Measurements from ENCODE around the gene TMEM186.
"Not testable (repeated sequence)": the region's sequence is repeated elsewhere in the genome, so short reads cannot be mapped to it uniquely, and the experiment has no call there.

TMEM186 gene

DNA sequence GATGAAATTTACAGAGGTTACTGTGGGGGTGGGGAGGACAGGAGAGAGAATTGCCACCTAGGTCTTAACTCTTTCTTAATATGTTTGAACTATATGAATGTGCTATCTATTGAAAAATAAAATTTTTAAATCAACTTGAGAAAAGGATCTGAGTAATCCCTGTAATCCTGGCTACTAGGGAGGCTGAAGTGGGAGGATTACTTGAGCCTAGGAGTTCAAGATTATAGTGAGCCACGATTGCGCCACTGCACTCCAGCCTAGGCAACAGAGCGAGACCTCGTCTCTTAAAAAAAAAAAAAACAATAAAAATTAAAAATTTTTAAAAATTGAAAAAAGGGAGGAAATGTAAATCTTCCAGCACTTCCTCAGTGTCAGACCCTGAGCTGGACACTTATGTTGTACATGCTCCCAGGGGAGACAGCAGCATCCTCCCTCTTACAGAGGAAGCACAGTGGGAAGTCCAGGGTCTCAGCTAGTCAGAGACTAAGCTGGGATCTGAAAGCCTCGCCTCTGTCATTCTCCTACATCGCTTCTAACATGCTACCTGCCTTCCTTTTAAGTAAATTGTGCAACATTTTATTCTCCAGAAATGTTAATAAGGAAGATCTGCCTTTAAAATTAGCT lies 22.1 kb upstream of the TMEM186 start:
- no peaks in the 10 kb centered on the region for H3K9me3 Mint-ChIP-seq (ENCODE audit: low read depth)
- no peak overlapping the region for H3K4me3 Mint-ChIP-seq
- peaks cover 24% of the 10 kb centered on the region for H3K36me3 Mint-ChIP-seq
- peaks cover 22% of the 10 kb centered on the region for H3K4me1 Mint-ChIP-seq (ENCODE audit: low read depth)
- H3K27me3 Mint-ChIP-seq, result no peaks in the 10 kb centered on the region
- no peak overlapping the region for H3K27ac Mint-ChIP-seq

DNA sequence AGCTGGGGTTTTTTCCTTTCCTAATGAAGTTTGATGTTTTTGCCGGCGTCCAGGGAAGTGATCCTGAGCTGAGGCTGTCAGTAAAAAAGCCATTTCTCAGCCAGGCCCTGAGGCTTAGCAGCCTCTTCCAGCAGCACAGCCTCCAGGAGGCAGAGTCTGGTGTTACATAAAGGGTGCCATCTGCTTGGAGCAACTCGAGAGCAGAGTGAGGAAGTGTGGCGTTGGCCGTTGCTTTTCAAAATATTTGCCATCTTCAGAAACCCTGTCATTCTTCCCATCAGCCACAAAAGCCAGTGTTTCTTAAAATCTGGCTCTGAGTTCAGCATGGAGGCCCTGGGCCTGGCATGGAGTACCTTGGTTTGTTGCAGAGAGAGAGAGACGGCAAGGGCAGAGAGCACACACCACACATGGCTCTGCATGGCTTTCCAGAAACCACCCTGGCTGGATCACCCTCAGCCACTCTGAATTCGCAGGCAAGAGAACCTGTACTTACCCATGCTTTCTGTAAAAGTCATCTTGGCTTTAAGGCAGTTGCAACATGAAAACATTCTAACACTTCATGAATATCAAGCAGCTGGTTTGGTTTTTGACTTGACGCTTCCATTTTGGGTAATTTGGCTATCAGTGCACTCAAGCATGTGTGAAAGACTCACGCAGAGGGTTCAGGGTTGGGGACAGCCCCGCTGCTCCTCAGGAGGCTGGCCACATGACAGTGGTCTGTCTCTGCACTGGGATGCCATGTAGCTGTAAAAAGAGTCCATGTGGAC lies 21.2 kb upstream of the TMEM186 start:
- Mint-ChIP-seq H3K27ac (no peak overlapping the region), H3K36me3 (peaks cover 22% of the 10 kb centered on the region)

DNA sequence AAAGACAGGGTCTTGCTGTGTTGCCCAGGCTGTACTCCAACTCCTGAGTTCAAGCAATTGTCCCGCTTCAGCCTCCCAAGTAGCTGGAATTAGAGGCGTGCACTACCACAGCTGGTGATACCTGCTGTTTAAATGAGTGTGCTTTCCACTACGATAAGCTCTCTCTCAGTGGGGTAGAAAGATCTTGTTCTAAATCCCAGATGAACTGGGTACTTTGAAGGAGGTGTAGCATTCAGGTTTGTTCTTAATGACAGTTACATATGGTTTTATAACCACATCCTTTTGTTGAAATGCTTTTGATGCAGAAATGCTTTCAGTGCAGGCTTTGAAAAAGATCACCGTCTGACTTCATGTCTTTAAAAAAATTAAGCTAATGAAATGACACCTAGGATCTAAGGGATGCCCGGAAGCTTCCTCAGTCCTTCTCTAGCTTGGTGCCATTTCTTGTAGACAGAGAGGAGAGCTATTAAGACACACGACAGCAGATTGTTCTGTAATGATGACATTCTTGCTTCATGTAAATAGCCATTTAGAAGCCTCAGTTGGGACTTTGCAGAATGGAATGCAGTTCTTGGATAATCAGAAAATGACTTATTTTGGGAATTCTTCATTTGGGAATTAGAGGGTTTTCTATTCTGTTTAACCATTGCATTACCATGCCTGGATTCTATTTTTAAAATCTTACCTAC lies 19.7 kb upstream of the TMEM186 start:
- no peaks in the 10 kb centered on the region for H3K9me3 Mint-ChIP-seq (ENCODE audit: low read depth)
- H3K27ac Mint-ChIP-seq, result peak overlapping the region; percentile 66
- no peaks in the 10 kb centered on the region for H3K27me3 Mint-ChIP-seq
- H3K36me3 Mint-ChIP-seq, result peaks cover 22% of the 10 kb centered on the region
- no peak overlapping the region for H3K4me3 Mint-ChIP-seq
- peaks cover 22% of the 10 kb centered on the region for H3K4me1 Mint-ChIP-seq (ENCODE audit: low read depth)

More for the DNA sequence above, 21.2 kb upstream of the TMEM186 start:
- H3K4me3 Mint-ChIP-seq, result no peak overlapping the region
- no peaks in the 10 kb centered on the region for H3K9me3 Mint-ChIP-seq (ENCODE audit: low read depth)
- peaks cover 22% of the 10 kb centered on the region for H3K4me1 Mint-ChIP-seq (ENCODE audit: low read depth)
- H3K27me3 Mint-ChIP-seq, result no peaks in the 10 kb centered on the region

GRCh38 chr16:8814095-8814806 lies 16.8 kb upstream of the TMEM186 start:
- no peaks in the 10 kb centered on the region for H3K27me3 Mint-ChIP-seq
- peaks cover 22% of the 10 kb centered on the region for H3K4me1 Mint-ChIP-seq (ENCODE audit: low read depth)
- peaks cover 22% of the 10 kb centered on the region for H3K36me3 Mint-ChIP-seq
- no peaks in the 10 kb centered on the region for H3K9me3 Mint-ChIP-seq (ENCODE audit: low read depth)
- no peak overlapping the region for H3K27ac Mint-ChIP-seq
- H3K4me3 Mint-ChIP-seq, result no peak overlapping the region

DNA sequence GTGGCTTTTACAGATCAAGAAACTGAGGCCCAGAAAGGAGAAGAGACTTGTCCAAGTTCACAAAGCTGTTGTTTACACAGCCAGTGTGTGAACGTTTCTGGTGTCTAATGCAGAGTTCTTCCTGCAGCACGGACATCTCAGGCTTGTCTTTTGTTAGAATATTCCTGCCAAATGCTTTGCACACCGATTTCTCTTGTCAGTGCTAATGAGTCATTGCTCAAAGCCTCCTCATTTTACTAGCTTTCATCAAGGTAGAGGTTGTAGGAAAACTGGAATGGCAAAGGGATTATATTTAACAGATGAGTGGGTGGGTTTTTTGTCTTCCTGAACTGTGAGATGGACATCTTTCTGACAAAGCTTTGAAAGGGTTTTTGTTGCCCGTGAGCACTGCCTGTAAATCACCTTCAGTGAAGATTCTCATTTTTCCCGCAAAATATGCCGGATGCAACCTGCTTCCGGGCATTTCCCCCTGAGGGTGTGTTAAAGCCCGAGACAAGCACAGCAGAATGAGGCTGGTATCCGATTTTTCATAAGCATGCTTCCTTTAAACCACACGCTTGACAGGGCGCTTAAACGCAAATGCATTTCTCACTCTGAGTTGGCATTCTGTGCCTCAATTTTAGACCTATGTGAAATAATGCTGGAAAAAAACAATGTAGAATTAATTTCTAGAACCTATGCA lies 14.9 kb upstream of the TMEM186 start:
- H3K9me3 Mint-ChIP-seq (ENCODE audit: low read depth), result no peaks in the 10 kb centered on the region
- H3K27ac Mint-ChIP-seq, result no peak overlapping the region
- peaks cover 21% of the 10 kb centered on the region for H3K36me3 Mint-ChIP-seq
- peaks cover 17% of the 10 kb centered on the region for H3K4me1 Mint-ChIP-seq (ENCODE audit: low read depth)
- no peaks in the 10 kb centered on the region for H3K27me3 Mint-ChIP-seq
- no peak overlapping the region for H3K4me3 Mint-ChIP-seq

- peaks cover 6% of the 10 kb centered on the region for H3K4me1 Mint-ChIP-seq (ENCODE audit: low read depth)
- no peaks in the 10 kb centered on the region for H3K27me3 Mint-ChIP-seq
- no peaks in the 10 kb centered on the region for H3K9me3 Mint-ChIP-seq (ENCODE audit: low read depth)
- H3K27ac Mint-ChIP-seq, result no peak overlapping the region
- H3K4me3 Mint-ChIP-seq, result no peak overlapping the region
- peaks cover 11% of the 10 kb centered on the region for H3K36me3 Mint-ChIP-seq
These were observed 11.3 kb upstream of the TMEM186 start for GRCh38 chr16:8808613-8809353.

DNA sequence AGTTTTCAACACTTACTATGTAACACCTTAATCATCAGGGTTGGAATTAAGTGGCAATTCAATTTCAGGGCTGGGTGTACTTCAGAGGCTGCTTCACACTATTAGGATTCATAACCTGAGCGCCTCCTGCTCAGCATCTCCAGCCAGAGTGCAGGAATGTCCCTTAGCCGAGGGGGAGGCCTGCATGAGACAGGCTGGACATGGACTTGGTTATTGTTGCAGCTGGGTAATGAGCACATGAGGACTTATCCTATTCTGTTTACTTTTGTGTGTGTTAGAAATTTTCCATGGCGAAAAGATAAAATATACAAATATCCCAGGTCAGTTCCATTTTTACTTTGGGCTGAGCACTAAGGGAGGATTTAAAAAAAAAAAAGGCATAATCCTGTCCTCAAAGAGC lies 10.6 kb upstream of the TMEM186 start:
- H3K9me3 Mint-ChIP-seq (ENCODE audit: low read depth), result no peaks in the 10 kb centered on the region
- peaks cover 13% of the 10 kb centered on the region for H3K36me3 Mint-ChIP-seq
- peaks cover 7% of the 10 kb centered on the region for H3K4me1 Mint-ChIP-seq (ENCODE audit: low read depth)
- no peaks in the 10 kb centered on the region for H3K27me3 Mint-ChIP-seq
- H3K27ac Mint-ChIP-seq, result no peak overlapping the region
- H3K4me3 Mint-ChIP-seq, result no peak overlapping the region

GRCh38 chr16:8807189-8807588 lies 9.8 kb upstream of the TMEM186 start:
- Mint-ChIP-seq H3K4me1 (ENCODE audit: low read depth) (peaks cover 8% of the 10 kb centered on the region), H3K27me3 (no peaks in the 10 kb centered on the region), H3K9me3 (ENCODE audit: low read depth) (no peaks in the 10 kb centered on the region), H3K36me3 (peaks cover 14% of the 10 kb centered on the region), H3K4me3 (no peak overlapping the region), H3K27ac (no peak overlapping the region)

DNA sequence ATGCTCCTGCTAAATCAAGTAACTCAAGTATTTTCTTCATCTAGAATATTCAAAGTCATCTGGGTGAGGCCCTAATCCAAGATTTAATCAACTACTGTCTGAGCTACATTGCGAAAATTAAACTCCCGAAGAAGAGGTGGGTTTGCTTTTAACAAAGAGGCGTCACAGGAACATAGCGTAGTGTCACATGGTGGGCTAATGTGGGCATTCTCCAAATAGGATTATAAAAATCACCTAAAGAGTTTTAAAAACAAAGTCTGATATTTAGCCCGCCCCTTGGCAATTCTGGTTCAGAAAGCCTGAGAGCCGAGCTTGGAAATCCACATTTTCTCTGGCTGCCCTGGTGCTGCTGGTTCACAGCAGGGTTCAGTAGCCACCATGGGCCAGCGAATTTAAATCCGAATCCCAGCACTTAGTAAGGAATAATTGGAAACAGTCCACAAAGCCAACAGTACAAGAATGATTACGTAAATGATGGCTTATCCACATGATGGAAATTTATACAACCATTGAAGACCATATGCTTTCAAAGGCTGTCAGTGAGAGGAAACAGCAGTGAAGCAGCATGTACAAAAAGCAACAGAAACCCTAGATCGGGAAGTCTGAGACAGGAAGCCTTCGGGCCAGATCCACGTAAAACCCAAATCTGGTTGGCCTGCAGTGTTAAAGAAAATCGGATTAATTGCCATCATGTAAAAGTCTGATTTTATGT lies 9.0 kb upstream of the TMEM186 start:
- peaks cover 13% of the 10 kb centered on the region for H3K4me1 Mint-ChIP-seq (ENCODE audit: low read depth)
- H3K27me3 Mint-ChIP-seq, result no peaks in the 10 kb centered on the region
- no peak overlapping the region for H3K27ac Mint-ChIP-seq
- peaks cover 12% of the 10 kb centered on the region for H3K36me3 Mint-ChIP-seq
- no peaks in the 10 kb centered on the region for H3K9me3 Mint-ChIP-seq (ENCODE audit: low read depth)
- H3K4me3 Mint-ChIP-seq, result no peak overlapping the region

DNA sequence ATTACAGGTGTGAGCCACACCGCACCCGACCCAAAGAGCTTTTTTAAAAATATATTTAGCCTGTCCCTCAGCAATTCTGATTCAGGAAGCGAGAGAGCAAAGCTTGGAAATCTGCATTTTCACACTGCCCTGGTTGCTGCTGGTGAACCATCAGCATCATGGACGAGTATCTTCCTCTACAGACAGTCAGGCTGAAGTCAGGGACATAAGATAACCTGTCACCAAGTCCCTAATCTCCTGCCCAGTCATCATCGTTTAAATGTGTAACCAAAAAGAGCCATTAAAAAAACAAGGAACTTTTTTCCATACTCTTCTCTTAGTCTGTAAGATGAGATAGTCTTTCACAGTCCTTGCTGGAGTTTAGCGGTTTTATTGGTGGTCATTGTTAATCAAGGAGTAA lies 6.9 kb upstream of the TMEM186 start:
- Mint-ChIP-seq H3K27me3 (no peaks in the 10 kb centered on the region), H3K9me3 (ENCODE audit: low read depth) (no peaks in the 10 kb centered on the region), H3K4me1 (ENCODE audit: low read depth) (peaks cover 25% of the 10 kb centered on the region), H3K4me3 (no peak overlapping the region), H3K36me3 (peaks cover 10% of the 10 kb centered on the region), H3K27ac (no peak overlapping the region)

GRCh38 chr16:8803733-8804132 lies 6.3 kb upstream of the TMEM186 start:
- H3K27ac Mint-ChIP-seq; H3K4me3 Mint-ChIP-seq; H3K27me3 Mint-ChIP-seq; H3K9me3 Mint-ChIP-seq (ENCODE audit: low read depth): not testable (repeated sequence)
- H3K36me3 Mint-ChIP-seq, result peaks cover 11% of the 10 kb centered on the region
- peaks cover 28% of the 10 kb centered on the region for H3K4me1 Mint-ChIP-seq (ENCODE audit: low read depth)

DNA sequence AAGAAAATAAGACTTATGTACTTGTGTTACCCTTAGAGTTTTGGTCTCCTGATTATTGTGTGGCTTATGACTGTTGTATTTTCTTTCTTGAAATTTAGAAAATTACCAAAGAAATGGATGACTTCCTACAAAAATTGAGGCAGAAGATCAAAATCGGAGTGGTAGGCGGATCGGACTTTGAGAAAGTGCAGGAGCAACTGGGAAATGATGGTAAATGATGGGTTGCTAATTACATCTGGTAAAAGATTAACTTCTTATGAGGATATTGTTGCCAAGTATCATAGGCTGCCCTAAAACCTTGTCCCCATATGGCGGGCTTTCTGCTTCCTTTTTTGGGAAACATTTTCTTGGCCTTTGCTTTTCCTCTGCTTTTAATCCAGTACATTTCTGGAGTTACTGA lies 4.3 kb upstream of the TMEM186 start:
- no peaks in the 10 kb centered on the region for H3K9me3 Mint-ChIP-seq (ENCODE audit: low read depth)
- H3K4me3 Mint-ChIP-seq, result no peak overlapping the region
- peaks cover 36% of the 10 kb centered on the region for H3K4me1 Mint-ChIP-seq (ENCODE audit: low read depth)
- peaks cover 10% of the 10 kb centered on the region for H3K36me3 Mint-ChIP-seq
- no peak overlapping the region for H3K27ac Mint-ChIP-seq
- H3K27me3 Mint-ChIP-seq, result no peaks in the 10 kb centered on the region

DNA sequence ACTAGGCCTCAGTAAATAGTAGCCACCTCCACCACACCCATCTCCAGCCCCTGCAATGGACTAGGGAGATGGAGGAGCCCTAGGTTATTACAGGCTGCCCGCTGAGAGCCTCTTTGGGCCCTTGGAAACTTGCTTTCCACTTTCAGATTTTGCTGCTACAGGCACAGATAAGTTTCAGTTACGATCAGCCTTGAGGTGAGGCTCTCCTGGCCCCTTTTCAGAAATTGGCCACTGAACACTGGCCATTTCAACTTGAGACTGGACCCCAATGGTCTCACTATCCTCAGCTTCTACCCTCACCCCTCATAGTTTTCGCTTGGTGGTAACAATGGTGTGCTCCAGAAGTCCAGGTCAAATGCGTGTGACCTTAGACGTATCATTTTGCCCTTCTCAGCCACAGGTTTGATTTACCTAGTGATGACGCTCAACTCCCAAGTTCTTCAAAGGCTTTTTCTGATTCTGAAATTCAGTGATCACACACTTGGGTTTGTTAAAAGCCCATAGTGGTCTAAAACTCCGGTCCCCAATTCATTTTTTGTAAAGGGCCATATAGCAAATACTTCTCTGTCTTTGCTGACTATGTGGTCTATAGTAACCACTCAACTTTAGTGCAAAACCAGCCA lies 1.2 kb upstream of the TMEM186 start:
- H3K9me3 Mint-ChIP-seq (ENCODE audit: low read depth), result no peaks in the 10 kb centered on the region
- H3K27ac Mint-ChIP-seq, result peak overlapping the region; percentile 91
- H3K27me3 Mint-ChIP-seq, result no peaks in the 10 kb centered on the region
- H3K4me3 Mint-ChIP-seq, result peak overlapping the region; percentile 95
- H3K4me1 Mint-ChIP-seq (ENCODE audit: low read depth), result peaks cover 46% of the 10 kb centered on the region
- peaks cover 8% of the 10 kb centered on the region for H3K36me3 Mint-ChIP-seq
